GM10847 (cell line): ENCODE measurements around the gene TECPR1.

Experiments
- POLR2A ChIP-seq: IDR thresholded peaks from 2 replicates; pipeline ENCODE4 v1.6.1; 2011; ENCODE audit not compliant: insufficient read length; ENCODE audit errors: extremely low read depth

TECPR1 gene

GRCh38 chr7:98257701-98258100, 5.7 kb upstream of the TECPR1 start:
- TF ChIP-seq POLR2A, result no peak

DNA sequence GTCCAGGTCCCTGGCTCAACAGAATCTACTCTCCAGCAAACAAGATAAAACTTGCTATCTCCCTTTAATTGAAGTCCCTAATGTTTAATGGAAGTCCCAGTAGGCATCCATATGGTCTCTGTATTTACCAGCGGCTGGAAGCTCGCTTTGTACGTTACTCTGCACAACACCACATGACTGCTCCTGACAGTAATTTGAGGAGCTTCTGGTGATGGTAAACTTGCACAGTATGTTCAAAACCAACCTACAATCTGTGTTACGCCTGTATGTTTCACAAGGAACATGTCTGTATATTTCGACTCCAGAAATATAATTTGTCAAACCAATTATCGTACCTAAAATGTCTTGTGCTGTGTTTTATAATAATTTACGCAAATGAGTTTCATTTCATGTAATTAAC, 4.4 kb upstream of the TECPR1 start:
- TF ChIP-seq POLR2A, result no peak

GRCh38 chr7:98254951-98255610, 3.0 kb upstream of the TECPR1 start:
- no peak for TF ChIP-seq POLR2A

DNA sequence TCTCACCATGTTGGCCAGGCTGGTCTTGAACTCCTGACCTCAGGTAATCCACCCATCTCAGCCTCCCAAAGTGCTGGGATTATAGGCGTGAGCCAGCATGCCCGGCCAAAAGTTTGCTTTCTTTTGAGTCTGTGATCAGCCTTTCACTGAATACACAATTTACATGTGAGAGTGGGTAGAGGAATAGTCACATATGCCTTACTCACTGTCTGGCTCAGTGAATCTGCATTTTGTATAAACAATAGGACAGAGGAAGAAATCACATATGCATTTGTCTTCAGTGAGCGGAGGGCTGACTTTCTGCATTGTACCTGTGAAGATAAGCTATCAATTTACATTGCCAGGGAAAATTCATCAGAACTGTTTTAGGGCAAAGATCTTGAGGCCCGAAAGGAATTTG, 2.5 kb upstream of the TECPR1 start:
- TF ChIP-seq POLR2A, result no peak

- no peak for TF ChIP-seq POLR2A
These were observed 508 bp upstream of the TECPR1 start for GRCh38 chr7:98252425-98253054.

- TF ChIP-seq POLR2A, result no peak
These were observed 816 bp downstream of the TECPR1 start for GRCh38 chr7:98251231-98251600.

- TF ChIP-seq POLR2A, result no peak
These were observed 1.2 kb downstream of the TECPR1 start for GRCh38 chr7:98250789-98251188.

- TF ChIP-seq POLR2A, result no peak
These were observed 2.9 kb downstream of the TECPR1 start for GRCh38 chr7:98249106-98249505.

DNA sequence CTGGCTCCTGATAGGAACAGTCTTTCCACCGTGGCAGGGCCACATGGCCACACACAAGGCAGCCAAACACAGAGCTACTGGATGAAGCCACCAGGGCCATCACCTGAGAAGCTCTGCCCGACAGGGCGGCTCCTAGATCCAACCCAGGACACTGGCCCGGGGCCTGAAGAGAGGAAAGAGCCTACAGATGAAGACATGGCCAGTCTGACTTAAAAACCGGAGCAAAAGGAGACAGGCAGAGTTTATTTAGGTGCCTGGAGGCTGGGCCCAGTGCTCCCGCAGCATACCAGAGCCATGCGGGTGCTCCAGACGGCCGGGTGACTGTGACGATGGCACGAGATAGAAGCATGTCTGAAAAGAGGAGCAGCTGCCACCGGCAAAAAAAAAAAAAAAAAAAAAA, 3.9 kb downstream of the TECPR1 start:
- TF ChIP-seq POLR2A, result no peak

DNA sequence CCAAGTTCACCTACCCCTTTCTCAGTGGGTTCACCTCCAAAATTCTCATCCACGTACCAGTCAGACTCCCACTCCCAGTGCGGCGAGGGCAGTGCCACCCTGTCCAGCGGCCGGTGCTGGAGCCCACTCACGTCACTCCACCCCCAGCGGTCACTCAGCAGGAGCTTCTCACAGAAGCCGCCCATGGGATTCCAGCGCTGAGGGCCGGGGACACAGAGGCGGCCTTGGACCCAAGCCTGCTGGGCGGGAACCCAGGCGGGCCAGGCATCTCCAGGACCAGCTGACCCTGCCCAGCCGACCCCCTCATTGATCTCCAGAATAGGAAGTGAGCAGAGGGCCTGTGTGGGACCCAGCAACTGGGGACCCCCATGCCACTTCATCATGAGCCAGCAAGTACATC, 7.2 kb downstream of the TECPR1 start:
- no peak for TF ChIP-seq POLR2A

GRCh38 chr7:98242934-98243333, 9.1 kb downstream of the TECPR1 start:
- no peak for TF ChIP-seq POLR2A

DNA sequence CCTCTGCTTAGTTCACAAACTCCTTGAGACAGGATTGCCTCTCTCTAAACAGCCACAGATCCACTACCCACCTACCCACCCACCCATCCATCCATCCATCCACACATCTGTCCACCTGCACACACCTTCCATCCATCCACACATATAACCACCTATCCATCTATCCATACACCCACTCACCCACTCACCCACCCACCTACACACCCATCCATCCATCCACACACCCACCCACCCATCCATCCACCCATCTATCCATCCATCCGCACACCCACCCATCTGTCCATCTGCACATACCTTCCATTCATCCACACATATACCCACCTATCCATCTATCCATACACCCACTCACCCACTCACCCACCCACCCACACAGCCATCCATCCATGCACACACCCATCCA, 9.7 kb downstream of the TECPR1 start:
- TF ChIP-seq POLR2A, result no peak

DNA sequence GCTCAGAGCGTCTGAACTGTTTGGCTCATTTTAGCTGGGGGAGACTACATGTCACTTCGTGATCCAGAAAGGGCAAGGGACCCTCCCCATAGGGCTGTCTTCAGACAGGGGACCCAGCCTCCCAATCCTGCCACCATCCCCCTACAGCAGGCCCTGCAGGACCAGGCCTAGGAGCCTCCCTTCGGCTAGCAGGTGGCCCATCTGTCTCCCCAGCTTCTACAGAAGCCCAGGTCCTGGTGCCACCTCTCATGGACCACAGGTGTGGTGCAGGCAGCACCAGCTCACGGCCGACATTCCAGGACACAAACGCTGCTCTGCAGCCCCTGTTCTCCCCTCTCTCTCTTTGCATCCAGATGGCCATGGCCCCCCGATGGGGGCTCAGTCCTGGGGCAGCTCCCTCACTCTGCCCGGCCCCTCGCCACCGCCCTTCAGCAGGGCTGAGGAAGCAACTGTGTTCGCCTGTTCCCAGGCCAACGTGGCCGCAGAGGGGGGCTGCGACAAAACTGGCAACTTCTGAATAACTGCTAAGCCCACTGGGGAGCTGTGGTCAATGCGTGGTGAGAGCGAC, 10.3 kb downstream of the TECPR1 start:
- TF ChIP-seq POLR2A, result no peak

DNA sequence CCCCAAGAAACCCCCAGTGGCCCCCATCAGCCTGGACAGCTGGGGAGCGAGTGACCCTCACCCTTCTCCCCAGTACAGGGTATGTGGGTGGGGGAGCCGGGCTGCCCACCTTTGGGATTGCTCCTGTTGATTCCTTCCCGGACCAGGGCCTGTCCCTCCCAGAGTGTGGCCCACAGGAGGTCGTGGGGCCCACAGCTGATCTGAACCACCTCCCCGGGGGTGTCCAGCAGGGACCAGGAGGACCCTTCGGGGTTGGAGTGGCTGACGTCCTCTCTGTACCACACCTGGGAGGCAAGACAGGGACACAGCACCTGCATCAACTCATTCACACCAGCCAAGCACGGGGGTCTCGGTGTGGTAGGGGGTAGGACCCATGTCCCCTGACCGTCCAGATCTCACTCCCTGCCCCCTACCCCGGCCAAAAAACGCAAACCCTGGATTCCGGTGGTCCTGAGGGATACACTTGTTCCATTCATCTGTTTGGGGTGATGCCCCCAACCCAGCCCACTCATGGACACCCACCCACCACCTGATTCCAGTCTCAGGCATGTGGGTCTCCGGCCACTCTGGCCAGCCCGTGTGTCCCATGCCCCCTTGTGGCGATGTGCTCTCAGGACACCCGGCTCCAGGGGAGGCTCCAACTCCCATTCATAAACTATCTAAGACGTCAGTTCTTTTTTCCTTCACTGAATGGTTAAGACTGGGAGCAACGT, 10.9 kb downstream of the TECPR1 start:
- no peak for TF ChIP-seq POLR2A

DNA sequence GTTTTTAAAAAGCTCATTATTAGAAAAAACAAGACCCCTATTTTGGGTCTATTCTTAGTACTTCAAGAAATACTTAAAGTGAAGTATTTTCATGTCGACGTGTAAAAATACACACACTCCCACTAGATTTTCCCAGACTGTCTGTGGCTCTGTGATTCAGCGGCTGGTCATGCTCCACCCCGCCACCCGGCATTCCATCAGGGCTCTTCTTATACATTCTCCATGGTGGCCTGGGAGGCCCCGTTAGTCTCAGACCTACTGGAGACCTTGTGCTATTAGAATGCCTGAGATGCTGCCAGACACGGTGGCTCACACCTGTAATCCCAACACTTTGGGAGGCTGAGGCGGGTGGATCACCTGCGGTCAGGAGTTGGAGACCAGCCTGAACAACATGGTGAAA, 13.1 kb downstream of the TECPR1 start:
- no peak for TF ChIP-seq POLR2A

- no peak for TF ChIP-seq POLR2A
These were observed 14.0 kb downstream of the TECPR1 start for GRCh38 chr7:98238076-98238475.
